Stomach smooth muscle (tissue), 2 donors: Measurements from ENCODE around the gene CBX7.

Experiments used
- H3K27ac ChIP-seq: one replicate; pipeline ENCODE4 v1.7.0; 2013; ENCODE audit warnings: mild to moderate bottlenecking, low read length, inconsistent platforms
- H3K27me3 ChIP-seq, 2 donors: one replicate each; pipeline ENCODE4 v1.7.0; 2013; ENCODE audit warnings: low read length in 2 of 2; ENCODE audit not compliant: insufficient read depth in 2 of 2, control insufficient read depth in 1 of 2
- H3K36me3 ChIP-seq, 2 donors: one replicate each; pipeline ENCODE4 v1.7.0; 2013; ENCODE audit warnings: low read length in 2 of 2; ENCODE audit not compliant: control insufficient read depth in 2 of 2, insufficient read depth in 2 of 2
- H3K4me1 ChIP-seq: one replicate; pipeline ENCODE4 v1.7.0; 2013; ENCODE audit warnings: low read length; ENCODE audit not compliant: control insufficient read depth, insufficient read depth
- H3K4me3 ChIP-seq, 2 donors: one replicate each; pipeline ENCODE4 v1.7.0; 2013; ENCODE audit warnings: low read length in 2 of 2
- H3K9ac ChIP-seq, 2 donors: one replicate each; pipeline ENCODE4 v1.7.0; 2013; ENCODE audit warnings: low read length in 2 of 2, mild to moderate bottlenecking in 1 of 2
- H3K9me3 ChIP-seq, 2 donors: one replicate each; pipeline ENCODE4 v1.7.0; 2013; ENCODE audit warnings: low read length in 2 of 2; ENCODE audit not compliant: control insufficient read depth in 2 of 2
- donor health status: healthy.
- donor health status: Pancreatic carcinoma.

CBX7 gene

GRCh38 chr22:39130892-39131855 is 21.3 kb downstream of the CBX7 start:
- Histone ChIP-seq H3K27me3 (no peaks in the 10 kb centered on the region), H3K36me3 (peaks cover 18 to 29% of the 10 kb centered on the region in 2 donors), H3K9ac (no peak overlapping the region), H3K27ac (no peak overlapping the region), H3K9me3 (no peaks in the 10 kb centered on the region), H3K4me3 (no peak overlapping the region), H3K4me1 (peaks cover 29% of the 10 kb centered on the region)

GRCh38 chr22:39130152-39130704 is 22.3 kb downstream of the CBX7 start:
- Histone ChIP-seq H3K9me3 (no peaks in the 10 kb centered on the region), H3K4me1 (peaks cover 25% of the 10 kb centered on the region), H3K27me3 (no peaks in the 10 kb centered on the region), H3K9ac (no peak overlapping the region), H3K36me3 (peaks cover 18 to 29% of the 10 kb centered on the region in 2 donors), H3K27ac (no peak overlapping the region), H3K4me3 (no peak overlapping the region)

- H3K9ac ChIP-seq = no peak overlapping the region
- H3K36me3 ChIP-seq = peaks cover 18 to 29% of the 10 kb centered on the region in 2 donors
- H3K4me3 ChIP-seq = no peak overlapping the region
- H3K27ac ChIP-seq = no peak overlapping the region
- no peaks in the 10 kb centered on the region for H3K27me3 ChIP-seq
- no peaks in the 10 kb centered on the region for H3K9me3 ChIP-seq
- peaks cover 20% of the 10 kb centered on the region for H3K4me1 ChIP-seq
Measured at GRCh38 chr22:39129746-39130145, 22.7 kb downstream of the CBX7 start.

- H3K4me1 ChIP-seq = peaks cover 15% of the 10 kb centered on the region
- no peak overlapping the region for H3K4me3 ChIP-seq
- no peaks in the 10 kb centered on the region for H3K9me3 ChIP-seq
- no peak overlapping the region for H3K27ac ChIP-seq
- no peak overlapping the region for H3K9ac ChIP-seq
- no peaks in the 10 kb centered on the region for H3K27me3 ChIP-seq
- peaks cover 18 to 27% of the 10 kb centered on the region in 2 donors for H3K36me3 ChIP-seq
Measured at GRCh38 chr22:39129081-39129480, 23.4 kb downstream of the CBX7 start.

DNA sequence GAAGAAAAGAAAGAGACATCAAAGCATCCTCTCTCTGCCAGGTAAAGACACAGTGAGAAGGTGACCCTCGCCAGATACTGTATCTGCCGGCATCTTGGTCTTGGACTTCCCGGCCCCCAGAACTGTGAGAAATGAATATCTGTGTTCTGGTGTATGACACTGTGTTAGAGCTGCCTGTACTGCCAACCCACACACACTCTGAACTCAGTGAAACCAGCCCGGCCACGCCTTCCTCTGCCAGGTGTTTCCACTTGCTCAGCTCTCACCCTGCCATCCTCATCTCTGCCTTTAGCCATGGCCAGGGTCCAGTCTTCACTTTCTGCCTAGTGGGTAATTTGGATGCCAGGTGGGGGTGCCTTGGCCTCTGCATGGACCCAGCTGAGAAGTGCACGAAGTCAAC is 24.0 kb downstream of the CBX7 start:
- Histone ChIP-seq H3K9ac (no peak overlapping the region), H3K27me3 (no peaks in the 10 kb centered on the region), H3K4me3 (no peak overlapping the region), H3K27ac (no peak overlapping the region), H3K9me3 (no peaks in the 10 kb centered on the region), H3K4me1 (peaks cover 15% of the 10 kb centered on the region), H3K36me3 (peaks cover 18 to 23% of the 10 kb centered on the region in 2 donors)

DNA sequence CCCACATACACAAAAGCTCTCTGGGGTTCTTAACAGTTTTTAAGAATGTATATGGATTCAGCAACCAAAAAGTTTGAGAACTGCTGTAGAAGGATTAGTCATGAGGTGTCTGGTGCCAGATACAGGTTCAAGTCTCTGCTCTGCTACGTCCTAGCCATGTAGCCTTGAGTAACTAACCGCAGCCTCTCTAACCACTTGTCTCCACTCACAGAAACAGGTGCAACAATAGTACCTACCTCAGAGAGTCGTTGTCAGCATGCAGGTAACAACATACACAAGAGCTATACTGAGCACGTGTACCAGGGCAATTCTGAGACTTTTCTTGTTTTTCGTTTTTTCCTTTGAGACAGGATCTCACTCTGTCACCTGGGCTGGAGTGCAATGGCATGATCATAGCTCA is 26.9 kb downstream of the CBX7 start:
- Histone ChIP-seq H3K27me3 (no peaks in the 10 kb centered on the region), H3K4me1 (peaks cover 2% of the 10 kb centered on the region), H3K9ac (no peak overlapping the region), H3K27ac (no peak overlapping the region), H3K9me3 (no peaks in the 10 kb centered on the region), H3K36me3 (peaks cover 7 to 11% of the 10 kb centered on the region in 2 donors), H3K4me3 (no peak overlapping the region)

DNA sequence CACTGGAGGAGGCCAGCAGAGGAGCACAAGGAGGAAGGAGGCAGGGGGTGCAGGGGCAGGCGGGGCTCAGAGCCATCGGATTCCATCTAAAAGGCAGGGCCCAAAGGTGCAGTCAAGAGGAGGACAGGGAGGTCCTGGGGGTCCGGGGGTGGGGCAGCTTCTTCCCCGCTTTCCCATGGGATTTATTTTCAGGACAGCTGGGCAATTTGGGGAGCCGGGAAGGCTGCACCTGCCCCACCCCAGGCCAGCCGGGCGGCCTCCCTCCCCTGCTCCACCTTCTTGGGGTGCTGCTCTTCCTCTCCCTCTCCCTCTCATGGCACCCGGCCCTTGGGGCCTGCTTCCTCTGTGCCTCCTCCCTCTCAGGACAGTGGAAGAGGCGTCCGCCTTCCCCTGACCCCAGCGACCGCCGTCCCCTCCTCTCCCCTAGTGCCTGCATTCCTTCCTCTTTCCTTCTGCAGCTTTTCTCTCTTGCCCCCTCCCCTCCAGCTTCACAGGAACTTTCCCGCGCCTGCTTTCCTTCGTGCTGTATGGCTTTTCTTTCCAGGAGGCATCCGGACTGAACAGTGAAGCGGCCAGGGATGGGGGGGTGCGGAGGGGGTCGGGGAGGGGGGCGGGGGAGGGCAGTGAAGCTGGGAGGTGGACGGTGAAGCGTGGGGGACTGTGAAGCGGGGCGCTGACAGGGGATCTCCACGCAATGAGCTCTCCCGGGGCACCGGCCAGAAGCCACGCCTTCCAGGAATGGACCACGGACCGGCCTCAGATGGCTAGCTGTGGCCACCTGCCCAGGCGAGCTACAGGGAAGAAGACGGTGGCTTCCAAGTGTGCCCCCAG is 28.5 kb downstream of the CBX7 start:
- Histone ChIP-seq H3K9ac (no peak overlapping the region), H3K4me3 (no peak overlapping the region), H3K9me3 (no peaks in the 10 kb centered on the region), H3K27ac (no peak overlapping the region), H3K27me3 (no peaks in the 10 kb centered on the region), H3K36me3 (peaks cover 0 to 3% of the 10 kb centered on the region in 2 donors), H3K4me1 (no peaks in the 10 kb centered on the region)

DNA sequence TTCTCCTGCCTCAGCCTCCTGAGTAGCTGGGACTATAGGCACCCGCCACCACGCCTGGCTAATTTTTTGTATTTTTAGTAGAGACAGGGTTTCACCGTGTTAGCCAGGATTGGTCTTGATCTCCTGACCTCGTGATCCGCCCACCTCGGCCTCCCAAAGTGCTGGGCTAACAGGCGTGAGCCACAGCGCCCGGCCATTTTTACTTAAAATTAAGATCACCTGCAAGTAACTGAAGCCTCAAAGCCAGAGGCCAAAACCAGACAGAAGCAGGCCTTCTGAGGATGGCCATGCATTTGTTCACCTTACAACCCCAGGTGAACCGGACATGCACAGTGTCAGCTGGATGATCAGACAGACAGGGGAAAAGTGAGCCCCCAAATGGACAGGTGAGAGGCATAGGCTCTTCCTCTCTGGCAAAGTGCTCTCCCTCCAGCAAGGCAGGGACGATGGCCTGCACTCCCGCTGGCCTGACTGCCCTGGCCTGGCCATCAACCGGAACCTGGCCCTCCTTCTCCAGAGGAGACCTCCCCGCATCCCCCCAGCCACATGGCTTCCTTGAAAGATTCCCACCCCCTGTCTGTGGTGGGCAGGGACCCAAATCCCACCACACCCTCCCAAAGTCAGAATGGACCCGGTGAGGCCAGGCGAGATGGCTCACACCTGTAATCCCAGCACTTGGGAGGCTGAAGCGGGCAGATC is 29.6 kb downstream of the CBX7 start:
- H3K36me3 ChIP-seq = no peaks in the 10 kb centered on the region
- H3K27me3 ChIP-seq = no peaks in the 10 kb centered on the region
- no peak overlapping the region for H3K27ac ChIP-seq
- H3K9me3 ChIP-seq = no peaks in the 10 kb centered on the region
- H3K4me3 ChIP-seq = no peak overlapping the region
- no peaks in the 10 kb centered on the region for H3K4me1 ChIP-seq
- H3K9ac ChIP-seq = no peak overlapping the region

GRCh38 chr22:39120983-39121382 is 31.5 kb downstream of the CBX7 start:
- H3K36me3 ChIP-seq = no peaks in the 10 kb centered on the region
- H3K4me3 ChIP-seq = no peak overlapping the region
- H3K27ac ChIP-seq = no peak overlapping the region
- no peaks in the 10 kb centered on the region for H3K9me3 ChIP-seq
- H3K4me1 ChIP-seq = no peaks in the 10 kb centered on the region
- H3K9ac ChIP-seq = no peak overlapping the region
- no peaks in the 10 kb centered on the region for H3K27me3 ChIP-seq

DNA sequence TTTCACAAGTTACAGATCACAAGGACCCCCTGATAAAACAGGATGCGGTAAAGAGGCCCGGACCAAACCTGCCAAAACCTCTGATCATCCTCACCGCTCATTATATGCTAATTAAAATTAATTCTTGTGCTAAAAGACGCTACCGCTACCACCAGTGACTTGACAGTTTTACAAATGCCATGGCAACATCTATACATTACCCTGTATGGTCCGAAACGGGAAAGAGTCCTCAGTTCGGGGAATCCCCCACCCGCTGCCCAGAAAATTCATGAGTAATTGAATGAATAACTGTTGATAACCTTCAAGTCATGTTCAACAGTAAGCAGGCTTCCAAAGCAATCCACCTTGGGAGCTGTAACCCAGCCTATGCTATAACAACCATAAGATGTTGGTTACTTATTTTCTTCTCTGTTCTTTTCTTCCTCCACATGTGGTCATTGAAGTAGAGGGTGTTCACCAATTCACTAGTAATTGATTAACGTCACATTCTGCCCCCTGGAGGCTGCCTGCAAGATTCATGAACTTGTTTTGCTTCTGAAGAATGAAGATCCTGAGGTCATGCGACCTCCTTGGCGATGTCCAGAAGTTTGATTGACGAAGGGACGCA is 34.8 kb downstream of the CBX7 start:
- Histone ChIP-seq H3K4me3 (no peak overlapping the region), H3K36me3 (no peaks in the 10 kb centered on the region), H3K27me3 (peaks cover 2 to 3% of the 10 kb centered on the region in 2 donors), H3K4me1 (no peaks in the 10 kb centered on the region), H3K9me3 (no peaks in the 10 kb centered on the region), H3K27ac (no peak overlapping the region), H3K9ac (no peak overlapping the region)
